Stimulated activated CD8-positive, alpha-beta memory T cell treated with anti-CD3 and anti-CD28 coated beads, Interleukin-12 subunit alpha, Interleukin-12 subunit beta, amount 100 ng/mL, for 24 hours (primary cell): Measurements from ENCODE around the gene TTLL10.

Experiments
- DNase-seq: peaks from one replicate; pipeline ENCODE4 v3.0.0-alpha.2; 2020; ENCODE audit errors: extremely low read depth

Gene TTLL10

GRCh38 chr1:1206376-1206965 lies 32.8 kb downstream of the TTLL10 start, which contains the start of gene TNFRSF18:
Gene TNFRSF18 (minus strand): TSS chr1:1206592. CDS start chr1:1206571, 21 bp downstream.
- no peak for DNase-seq

GRCh38 chr1:1206966-1207531 lies 33.4 kb downstream of the TTLL10 start:
- no peak for DNase-seq

GRCh38 chr1:1207571-1207892 lies 33.9 kb downstream of the TTLL10 start:
- no peak for DNase-seq

GRCh38 chr1:1208713-1209433 lies 35.2 kb downstream of the TTLL10 start:
- DNase-seq, result no peak

GRCh38 chr1:1210726-1211540 lies 37.3 kb downstream of the TTLL10 start:
- DNase-seq, result no peak

- no peak for DNase-seq
Observed at GRCh38 chr1:1211541-1212441, 38.1 kb downstream of the TTLL10 start.

GRCh38 chr1:1212780-1213344 lies 39.2 kb downstream of the TTLL10 start:
- DNase-seq, result no peak

- DNase-seq, result no peak
Observed at GRCh38 chr1:1213345-1214265, 39.9 kb downstream of the TTLL10 start, which contains the start of gene TNFRSF4. Gene TNFRSF4 (minus strand): TSS chr1:1214153. CDS start chr1:1214127, 26 bp downstream.

- no peak for DNase-seq
Observed at GRCh38 chr1:1215080-1215676, 41.5 kb downstream of the TTLL10 start.

GRCh38 chr1:1215881-1216605 lies 42.4 kb downstream of the TTLL10 start:
- no peak for DNase-seq

GRCh38 chr1:1216770-1217620 lies 43.3 kb downstream of the TTLL10 start:
- no peak for DNase-seq

- no peak for DNase-seq
Observed at GRCh38 chr1:1217621-1218523, 44.2 kb downstream of the TTLL10 start.

- no peak for DNase-seq
Observed at GRCh38 chr1:1218524-1219200, 45.0 kb downstream of the TTLL10 start.

GRCh38 chr1:1219341-1219740 lies 45.7 kb downstream of the TTLL10 start:
- no peak for DNase-seq

GRCh38 chr1:1220197-1220596 lies 46.5 kb downstream of the TTLL10 start:
- DNase-seq, result no peak

- DNase-seq, result no peak
Observed at GRCh38 chr1:1221887-1222574, 48.4 kb downstream of the TTLL10 start.
